NCI-H774 (cell line): Measurements from ENCODE around the gene AKAP13.

Experiments used
- DNase-seq: peaks from one replicate; lab custom pipeline; 2025; lab: John Stamatoyannopoulos, UW

The AKAP13 gene

DNA sequence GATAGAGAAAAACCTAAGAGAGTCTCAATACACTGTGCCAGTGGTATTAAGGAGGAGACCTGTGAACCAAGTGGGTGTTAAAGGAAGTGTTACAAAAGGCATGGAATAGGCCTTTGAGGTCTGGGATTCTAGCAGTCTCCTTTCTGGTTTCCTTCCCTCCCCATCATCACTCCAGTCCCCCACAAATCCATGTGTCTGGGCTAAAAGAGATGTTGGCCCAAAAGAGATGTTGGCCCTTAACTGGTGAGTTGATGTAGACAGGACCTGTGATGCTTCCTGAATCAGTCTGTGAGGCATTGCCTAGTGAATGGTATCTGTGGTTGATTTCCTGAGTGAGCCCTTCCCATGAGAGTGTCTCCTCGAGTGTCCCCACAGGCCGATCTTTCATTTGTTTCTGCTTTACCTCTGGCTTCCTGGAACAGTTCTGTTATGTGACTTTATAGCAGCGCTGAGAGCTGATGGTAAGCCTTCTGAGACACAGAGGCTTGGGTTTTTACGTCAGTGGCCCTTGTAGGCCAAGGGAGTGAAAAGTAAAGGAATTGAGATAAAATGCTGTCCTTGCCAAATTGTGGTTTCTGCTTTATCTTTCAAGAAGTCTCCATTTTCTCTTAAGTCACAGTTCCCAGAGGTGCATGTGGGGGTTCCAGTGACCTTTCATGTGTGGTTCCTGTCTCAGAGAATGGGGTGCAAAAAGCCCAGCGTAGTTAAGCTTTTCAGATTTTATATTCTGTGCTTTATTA lies 326.5 kb downstream of the AKAP13 start:
- no peak for DNase-seq

DNA sequence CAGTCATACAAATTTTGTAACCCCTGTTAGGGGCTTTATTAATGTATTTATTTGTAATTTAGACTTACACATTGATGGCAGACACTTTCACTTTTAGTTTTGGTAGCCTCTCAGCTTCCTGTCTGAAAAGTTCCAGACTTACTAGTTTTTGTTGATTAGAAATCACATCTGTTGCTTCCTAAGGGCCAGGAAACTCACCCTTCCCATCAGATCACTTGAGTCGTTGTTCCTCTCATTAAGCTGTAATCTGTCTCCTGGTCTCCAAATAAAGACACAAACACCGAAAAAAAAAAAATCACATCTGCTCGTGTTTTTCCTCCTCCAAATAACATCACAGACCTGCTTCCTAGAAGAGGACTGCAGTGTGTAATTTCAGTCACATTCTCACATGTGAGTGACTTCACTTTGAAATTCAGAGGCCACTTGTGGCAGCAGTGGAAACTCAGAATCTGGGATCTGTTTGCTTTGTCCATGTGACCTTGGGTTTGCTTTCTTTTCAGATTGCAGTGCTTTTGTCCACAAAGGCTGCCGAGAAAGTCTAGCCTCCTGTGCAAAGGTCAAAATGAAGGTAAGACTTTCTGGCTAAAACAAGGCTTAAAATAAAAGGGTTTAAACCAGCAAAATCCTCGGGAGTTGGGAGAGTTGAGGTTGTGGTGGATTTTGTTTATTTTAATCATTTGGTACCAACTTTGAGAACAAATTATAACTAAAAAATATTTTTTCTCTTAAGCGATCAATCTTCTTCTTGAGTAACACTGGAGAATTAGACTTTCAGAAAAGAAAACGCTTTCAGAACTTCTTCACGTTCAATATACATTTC lies 327.3 kb downstream of the AKAP13 start:
- DNase-seq = peak; percentile 25

DNA sequence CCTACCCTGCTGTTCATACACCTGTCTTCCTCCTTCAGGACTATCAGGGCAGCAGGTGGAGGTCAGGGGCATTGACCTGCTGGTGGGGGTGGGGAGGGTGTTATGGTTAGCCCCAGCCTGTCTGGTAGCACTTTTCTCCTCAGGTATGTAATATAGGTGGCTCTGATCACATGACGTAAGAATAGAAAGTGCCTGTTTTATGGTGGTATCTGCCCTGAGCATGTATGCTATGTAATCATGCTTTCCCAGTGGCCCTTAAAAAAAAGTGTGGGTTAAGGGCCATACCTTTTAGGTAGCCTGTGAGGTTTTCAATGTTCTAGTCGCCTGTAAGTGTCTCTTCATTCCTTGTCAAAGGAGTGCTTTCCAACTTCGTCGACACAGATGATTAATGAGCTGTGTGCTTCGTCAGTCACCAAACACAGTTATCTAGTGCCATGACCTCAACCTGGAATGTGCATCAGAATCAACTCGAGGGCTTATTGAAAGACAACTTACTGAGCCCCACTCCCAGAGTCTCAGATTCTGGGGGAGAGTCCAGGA lies 328.1 kb downstream of the AKAP13 start:
- no peak for DNase-seq

DNA sequence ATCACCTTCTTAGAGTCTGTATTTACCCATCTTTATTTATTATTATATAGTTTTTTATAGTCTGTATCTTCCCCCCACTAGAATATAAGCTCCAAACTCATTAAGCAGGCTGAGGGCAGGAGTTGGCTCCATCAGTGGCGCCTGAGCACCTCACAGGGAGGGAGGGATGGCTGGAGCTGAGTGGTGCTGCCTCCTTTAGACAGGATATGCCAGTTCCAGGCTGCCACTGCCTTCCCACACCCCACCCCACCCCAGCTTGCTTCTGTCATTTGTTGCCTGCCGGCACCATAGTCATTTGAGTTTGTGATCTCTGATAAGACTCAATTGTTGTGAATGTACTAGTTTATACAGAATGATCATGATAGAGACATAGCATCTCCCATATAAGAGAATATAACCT lies 328.8 kb downstream of the AKAP13 start:
- no peak for DNase-seq

DNA sequence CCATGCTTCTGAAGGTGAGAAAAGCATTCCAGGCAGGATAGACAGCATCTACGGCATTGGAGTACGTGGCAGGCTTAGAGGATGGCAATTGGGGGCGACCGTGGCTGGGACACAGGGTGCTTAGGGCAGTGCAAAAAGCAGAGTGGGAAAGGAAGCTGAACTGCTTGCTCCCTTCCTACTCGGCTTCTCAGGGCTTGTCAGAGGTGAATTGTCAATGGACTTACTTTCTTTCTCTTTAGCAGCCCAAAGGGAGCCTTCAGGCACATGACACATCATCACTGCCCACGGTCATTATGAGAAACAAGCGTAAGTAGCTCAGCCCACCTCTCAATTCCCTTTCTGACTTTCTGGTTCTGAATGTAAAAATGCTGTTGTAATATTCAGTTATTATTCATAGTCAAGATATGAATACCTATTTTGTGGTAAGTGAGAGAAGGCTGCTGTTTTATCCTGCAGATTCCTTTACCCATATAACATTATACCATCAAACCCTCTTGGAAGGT lies 330.0 kb downstream of the AKAP13 start:
- no peak for DNase-seq

DNA sequence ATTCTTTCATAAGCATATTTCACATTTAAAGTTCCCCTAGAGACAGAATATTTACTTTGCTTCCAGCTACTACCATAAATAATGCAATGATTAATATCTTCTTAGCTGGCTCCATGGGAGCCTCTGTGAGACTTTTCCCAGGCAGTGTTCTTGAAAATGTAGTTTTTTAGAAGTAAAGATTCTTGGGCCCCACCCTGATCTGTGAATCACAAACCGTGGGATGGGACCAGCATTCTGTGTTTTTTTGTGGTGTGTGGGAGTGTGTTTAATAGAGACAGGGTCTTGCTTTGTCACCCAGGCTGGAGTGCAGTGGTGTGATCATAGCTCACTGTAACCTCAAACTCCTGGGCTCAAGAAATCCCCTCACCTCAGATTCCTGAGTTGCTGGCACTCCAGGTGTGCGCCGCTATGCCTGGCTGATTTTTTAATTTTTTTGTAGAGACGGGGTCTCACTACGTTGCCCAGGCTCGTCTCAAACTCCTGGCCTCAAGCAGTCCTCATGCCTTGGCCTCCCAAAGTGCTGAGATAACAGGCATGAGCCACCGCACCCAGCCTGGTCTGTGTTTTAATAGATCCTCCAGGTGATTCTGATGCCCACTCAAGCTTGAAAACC lies 331.3 kb downstream of the AKAP13 start:
- no peak for DNase-seq

DNA sequence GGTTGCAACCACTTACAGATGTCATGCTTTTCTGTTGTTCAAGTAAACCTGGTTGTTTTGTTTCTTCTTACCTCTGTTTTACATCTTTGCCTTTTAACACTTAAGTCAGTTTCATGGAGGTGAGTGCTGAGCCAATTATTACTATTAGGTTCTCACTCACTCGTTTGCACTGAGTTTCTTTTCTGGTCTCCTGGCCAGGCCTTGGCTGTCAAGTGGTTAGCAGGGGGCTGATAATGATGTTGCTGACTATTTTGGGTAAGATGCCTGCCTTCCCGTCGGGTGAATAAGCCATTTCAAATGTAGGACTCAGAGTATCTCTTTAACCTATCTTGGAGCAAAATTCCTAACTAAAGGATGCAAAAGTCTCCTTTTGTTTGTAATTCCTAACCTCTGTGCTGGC lies 335.9 kb downstream of the AKAP13 start:
- no peak for DNase-seq

DNA sequence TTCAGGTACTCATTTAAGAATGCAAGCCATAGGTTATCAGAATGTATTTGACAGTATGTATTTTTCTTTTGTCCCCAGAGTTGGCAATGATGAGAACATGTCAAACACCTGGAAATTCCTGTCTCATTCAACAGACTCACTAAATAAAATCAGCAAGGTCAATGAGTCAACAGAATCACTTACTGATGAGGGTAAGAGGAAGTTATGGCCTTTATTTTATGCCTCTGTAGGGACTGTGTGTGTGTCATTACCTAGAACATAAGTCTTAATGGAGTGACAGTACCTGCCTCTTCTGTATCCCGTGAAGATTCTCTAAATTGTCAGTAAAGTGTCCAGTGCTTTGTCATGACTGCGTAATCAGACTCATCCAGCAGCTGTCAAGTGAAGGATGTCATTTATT lies 336.8 kb downstream of the AKAP13 start:
- DNase-seq = no peak

DNA sequence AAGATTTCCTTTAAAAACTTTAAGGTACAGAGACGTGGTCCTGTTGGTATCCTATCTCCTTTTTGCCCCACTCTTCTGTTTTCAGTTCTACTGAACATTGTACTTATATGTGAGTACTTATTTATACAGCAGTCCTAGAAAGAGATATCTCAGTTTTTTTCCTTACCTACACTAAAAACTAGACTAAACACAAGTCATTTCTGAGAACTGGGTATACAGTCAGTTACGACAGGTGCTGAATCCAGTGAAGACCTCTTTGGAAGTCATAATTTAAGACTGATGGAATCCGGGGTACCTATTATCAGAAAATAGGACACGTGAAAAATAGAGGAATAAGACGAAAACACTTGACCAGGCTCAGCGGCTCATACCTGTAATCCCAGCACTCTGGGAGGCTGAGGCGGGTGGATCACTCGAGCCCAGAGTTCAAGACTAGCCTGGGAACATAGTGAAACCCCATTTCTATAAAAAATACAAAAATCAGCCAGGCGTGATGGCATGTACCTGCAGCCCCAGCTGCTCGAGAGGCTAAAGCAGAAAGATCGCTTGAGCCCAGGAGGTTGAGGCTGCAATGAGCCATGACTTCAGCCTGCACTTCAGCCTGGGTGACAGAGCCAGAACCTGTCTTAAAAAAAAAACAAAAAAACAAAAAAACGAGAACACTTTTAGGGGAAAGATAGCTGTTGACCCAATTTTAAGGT lies 338.0 kb downstream of the AKAP13 start:
- DNase-seq = no peak

DNA sequence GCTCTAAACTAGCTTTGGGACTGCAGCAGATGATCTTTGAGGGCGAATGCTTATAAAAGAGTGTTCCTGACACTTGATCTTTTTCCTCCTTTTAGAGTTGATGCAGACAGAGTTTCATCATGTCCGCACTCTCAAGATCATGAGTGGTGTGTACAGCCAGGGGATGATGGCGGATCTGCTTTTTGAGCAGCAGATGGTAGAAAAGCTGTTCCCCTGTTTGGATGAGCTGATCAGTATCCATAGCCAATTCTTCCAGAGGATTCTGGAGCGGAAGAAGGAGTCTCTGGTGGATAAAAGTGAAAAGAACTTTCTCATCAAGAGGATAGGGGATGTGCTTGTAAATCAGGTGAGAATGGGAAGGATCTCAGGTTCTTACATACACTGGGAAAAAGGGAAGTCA lies 338.6 kb downstream of the AKAP13 start:
- no peak for DNase-seq

DNA sequence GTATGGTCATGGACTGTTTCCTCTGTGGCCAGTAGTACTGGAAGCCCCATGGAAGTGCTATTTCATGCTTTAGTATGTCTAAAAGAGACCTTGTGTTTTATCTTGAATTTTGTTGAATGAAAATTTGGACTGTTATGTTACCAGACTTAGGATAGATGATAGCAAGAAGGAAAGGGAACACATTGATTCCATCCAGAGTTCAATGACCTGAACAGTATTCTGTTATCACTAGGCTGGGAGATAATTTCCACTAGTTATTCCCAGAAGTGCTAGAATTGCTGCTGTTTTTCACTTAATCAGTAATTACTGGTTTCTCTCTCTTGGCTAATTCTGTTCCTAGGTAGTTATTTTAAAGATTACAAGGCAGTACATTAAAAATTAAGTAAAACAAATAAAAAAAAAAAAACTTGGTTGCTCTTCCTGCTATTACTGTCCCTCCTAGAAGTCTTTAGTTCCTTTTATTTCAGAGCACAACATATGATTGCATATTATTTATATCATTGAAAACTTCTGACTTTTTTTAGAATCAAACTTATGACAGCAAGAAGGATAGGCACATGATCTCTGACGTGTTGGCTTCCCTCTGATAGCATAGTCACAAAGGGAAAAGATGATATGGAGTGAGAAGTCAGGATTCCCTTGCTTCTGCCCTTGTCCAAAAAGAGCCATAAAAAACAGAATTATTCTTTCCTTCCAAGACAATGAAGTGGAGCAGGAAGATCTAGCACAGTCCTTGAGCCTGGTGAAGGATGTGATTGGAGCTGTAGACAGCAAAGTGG lies 342.2 kb downstream of the AKAP13 start:
- no peak for DNase-seq

DNA sequence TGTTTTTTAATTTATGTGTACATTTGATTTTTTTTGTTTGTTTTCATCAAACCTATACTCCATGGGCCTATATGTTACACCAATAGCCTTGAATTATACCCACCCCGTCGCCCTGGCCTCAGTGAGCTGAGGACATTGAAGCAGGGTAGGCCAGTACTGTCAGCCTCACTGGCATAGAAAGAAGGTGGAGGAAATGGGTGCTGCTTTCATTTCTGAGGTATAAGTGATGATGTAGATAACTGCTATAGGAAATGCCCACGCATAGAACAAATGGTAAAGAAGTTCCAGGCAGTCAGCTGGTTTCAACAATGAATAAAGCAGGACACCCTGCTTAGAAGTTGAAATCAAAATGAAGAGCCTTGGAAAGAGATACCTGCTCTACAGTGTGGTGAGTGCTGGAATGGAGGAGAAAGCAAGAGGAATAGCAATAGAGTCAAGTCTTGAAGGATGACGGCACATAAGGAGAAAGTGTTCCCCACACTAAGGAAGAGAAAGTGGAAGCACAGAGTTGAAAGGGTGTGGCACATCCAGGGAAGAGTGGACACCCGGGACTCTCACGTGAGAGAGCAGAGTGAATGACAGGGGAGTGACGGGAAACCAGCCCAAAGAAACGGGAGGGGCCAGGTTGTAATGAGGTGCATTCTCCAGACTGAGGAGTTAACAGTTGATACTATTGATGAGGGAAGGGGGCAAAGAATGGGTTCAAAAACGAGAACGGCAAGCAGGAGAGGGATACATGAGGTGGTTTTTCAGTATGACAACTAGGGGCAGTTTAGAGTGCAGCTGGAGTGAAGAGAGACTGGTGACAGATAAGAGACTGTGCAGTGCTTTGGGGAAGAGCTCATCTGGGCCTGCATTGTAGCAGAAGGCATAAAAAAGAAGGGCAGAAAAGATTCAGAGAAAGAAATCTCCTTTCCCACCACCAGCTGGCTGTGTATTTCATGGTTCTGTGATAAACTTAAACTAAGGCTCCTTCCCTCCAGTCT lies 343.9 kb downstream of the AKAP13 start:
- DNase-seq = no peak

DNA sequence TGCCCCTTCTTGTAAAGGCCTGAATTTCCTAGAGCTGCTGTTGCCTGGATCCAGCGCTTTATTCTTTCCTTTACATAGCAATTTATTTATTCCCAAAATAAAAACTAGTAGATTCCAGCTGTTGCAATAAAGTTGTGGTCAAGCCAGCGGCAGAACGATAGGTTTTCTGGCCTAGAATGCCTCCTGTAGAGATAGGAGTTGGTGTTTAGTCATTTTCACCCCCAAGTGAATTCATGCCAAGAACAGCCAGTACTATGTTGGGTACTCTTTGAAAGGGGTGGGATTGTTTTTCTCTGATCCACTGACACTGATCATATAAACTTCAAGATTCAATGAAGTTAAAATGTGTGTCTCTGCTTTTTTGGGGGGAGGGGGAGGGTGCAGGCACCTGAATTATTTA lies 344.6 kb downstream of the AKAP13 start:
- DNase-seq = no peak

DNA sequence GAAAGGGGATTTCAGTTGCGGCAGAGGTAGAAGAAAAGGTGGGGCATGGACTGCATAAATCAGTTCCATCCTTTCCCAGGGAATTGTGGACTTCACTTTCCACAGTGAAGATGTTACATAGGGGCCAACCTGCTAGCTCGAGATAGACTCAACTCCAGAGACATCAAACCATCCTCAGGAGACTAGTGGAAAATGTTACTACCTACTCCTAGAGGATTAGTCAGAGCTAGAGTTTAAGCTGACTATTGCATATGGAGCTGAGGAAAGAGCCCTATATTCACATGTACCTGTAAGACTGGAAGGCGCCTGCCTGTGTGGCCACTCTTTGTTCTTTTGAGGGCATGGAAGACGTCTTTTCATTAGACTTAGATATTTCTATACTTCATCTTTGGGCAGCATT lies 345.2 kb downstream of the AKAP13 start:
- DNase-seq = no peak

DNA sequence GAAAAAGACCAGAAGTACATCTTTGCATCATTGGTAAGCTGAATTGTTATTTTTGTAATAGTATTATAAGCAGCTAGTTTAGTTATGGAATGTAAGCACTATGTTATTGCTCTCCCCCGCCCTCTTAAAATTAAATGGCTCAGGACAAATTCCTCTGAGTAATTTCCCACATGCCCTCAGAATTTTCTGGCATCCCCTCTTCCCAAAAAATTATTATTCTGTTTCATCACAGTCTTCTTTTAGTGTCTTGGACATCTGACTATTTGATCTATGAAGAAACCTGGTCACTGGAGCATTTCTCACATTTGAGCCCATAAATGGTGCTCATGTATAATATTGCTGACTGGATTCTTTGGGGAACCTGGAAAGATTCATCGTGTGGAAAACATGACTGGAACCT lies 346.1 kb downstream of the AKAP13 start:
- DNase-seq = no peak

DNA sequence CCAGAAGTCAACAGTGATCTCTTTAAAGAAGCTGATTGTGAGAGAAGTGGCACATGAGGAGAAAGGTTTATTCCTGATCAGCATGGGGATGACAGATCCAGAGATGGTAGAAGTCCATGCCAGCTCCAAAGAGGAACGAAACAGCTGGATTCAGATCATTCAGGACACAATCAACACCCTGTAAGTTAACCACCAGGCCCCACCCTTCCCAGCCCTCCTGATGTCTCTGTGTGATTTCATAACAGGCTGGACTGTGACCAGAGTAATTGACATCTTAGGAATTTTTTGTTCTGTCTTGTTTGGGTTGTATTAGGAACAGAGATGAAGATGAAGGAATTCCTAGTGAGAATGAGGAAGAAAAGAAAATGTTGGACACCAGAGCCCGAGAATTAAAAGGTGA lies 346.7 kb downstream of the AKAP13 start:
- no peak for DNase-seq

DNA sequence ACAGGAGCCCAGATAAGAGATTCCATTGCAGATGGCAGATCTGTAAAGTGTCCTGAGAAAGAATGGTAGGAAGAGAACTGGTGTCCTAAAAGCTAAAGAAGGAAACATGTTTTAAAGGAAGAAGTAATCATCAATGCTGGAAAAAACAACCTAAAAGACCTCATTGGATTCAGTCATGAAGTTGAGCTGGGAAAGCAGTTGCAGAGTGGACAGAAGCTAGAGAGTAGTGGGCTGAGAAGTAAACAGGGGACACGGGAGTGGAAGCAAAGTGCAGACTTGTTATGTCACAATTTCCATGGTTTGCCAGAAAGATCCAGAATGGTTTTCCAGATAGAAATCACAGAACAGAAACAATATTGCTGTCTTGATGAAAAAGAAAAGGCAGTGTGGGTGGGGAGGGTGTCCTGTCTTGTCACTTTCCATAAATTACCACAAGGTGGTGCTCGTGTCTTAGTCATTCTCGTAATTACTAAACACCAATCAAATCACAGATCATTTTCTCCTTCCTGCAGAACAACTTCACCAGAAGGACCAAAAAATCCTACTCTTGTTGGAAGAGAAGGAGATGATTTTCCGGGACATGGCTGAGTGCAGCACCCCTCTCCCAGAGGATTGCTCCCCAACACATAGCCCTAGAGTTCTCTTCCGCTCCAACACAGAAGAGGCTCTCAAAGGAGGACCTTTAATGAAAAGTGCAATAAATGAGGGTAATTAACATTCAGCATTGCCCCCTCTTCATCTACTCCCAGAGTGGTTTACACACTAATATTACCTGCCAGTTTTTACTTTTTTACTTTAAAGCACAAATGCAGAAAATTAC lies 349.8 kb downstream of the AKAP13 start:
- peak; percentile 54 for DNase-seq

DNA sequence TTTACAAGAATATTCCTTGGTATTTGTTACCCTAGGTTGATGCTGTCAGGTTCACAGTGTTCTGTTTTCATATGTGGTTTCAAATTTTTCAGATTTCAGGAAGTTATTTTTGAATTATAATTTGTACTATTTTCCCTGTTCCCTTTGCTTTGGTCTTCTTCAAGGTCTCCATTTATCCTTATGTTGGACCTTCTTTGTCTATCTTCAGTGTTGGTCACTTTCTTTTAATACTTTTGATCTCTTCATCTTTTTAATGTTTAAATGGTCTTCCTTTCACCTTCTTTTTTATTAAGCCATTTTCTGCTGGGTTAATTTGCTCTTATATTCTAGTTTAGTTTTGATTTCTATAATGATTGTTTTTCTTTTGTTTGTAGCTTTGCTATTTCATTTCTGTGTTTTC lies 353.0 kb downstream of the AKAP13 start:
- no peak for DNase-seq

DNA sequence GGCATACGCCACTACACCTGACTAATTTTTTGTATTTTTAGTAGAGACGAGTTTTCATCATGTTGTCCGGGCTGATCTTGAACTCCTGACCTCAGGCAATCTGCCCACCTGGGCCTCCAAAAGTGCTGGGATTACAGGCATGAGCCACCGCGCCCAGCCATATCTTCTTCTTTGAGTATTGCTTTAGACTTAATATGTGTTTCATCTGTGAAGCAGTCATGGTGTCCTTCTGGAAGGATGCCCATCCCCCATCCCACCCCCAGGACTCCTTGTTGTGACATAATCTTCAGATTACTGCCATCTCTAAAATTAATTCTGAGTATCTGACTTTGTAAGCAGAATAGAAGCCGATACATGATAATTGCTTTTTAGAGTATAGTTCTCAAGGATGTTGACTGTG lies 356.7 kb downstream of the AKAP13 start:
- no peak for DNase-seq
